Measurements from ENCODE around the gene PGAM5. TPM values are rescaled to one million over a fixed set of nuclear protein-coding genes. Genes with fewer than 3 reads are reported as not detected.

The PGAM5 gene
- total RNA-seq, 1 experiment from 2014 or later = 121 TPM

GRCh38 chr12:132713123-132713522, 2.5 kb downstream of the PGAM5 start:
- TF ChIP-seq CTCF (conservative IDR thresholded peaks at IDR 0.05; ENCODE audit: low read depth, low read length) = no peak
- no peak for TF ChIP-seq EZH2 (IDR thresholded peaks at IDR 0.05; ENCODE audit: borderline replicate concordance, low read depth, low read length, poor library complexity, severe bottlenecking)
- H3K36me3 ChIP-seq (ENCODE audit: insufficient read depth, low read length, poor library complexity, severe bottlenecking) = peaks cover 24% of the 10 kb centered on the region
- no peak overlapping the region for H3K4me3 ChIP-seq (ENCODE audit: low read depth, low read length, poor library complexity, severe bottlenecking)
- H3K9me3 ChIP-seq (ENCODE audit: low read depth, low read length, poor library complexity, severe bottlenecking) = no peaks in the 10 kb centered on the region
- H3K27me3 ChIP-seq (replicated peaks; ENCODE audit: insufficient read depth, low read depth, low read length, poor library complexity) = no peaks in the 10 kb centered on the region
- H3K4me1 ChIP-seq (ENCODE audit: insufficient read depth, low read length, poor library complexity, severe bottlenecking) = peaks cover 13% of the 10 kb centered on the region
- no peak overlapping the region for H3K27ac ChIP-seq (ENCODE audit: low read depth, low read length, poor library complexity, severe bottlenecking)
- POLR2A ChIA-PET (ENCODE audit: low non-redundant PET) = no interaction called here
- intact Hi-C loops (cut with micrococcal nuclease; ENCODE audit: unreplicated experiment) = no loop called here
- CTCF ChIA-PET = no interaction called here
- no peak for DNase-seq (ENCODE audit: low spot score)
- no TSS peak for BruUV-seq (replicated peaks)

GRCh38 chr12:132715874-132716273, 5.2 kb downstream of the PGAM5 start:
- TF ChIP-seq CTCF (conservative IDR thresholded peaks at IDR 0.05; ENCODE audit: low read depth, low read length) (no peak), EZH2 (IDR thresholded peaks at IDR 0.05; ENCODE audit: borderline replicate concordance, low read depth, low read length, poor library complexity, severe bottlenecking) (no peak)
- H3K4me3 ChIP-seq (ENCODE audit: low read depth, low read length, poor library complexity, severe bottlenecking) = no peak overlapping the region
- ChIA-PET POLR2A (ENCODE audit: low non-redundant PET) (no interaction called here), CTCF (no interaction called here)
- no TSS peak for BruUV-seq (replicated peaks)
- H3K9me3 ChIP-seq (ENCODE audit: low read depth, low read length, poor library complexity, severe bottlenecking) = no peaks in the 10 kb centered on the region
- no peak overlapping the region for H3K27ac ChIP-seq (ENCODE audit: low read depth, low read length, poor library complexity, severe bottlenecking)
- no peak for DNase-seq (ENCODE audit: low spot score)
- peaks cover 13% of the 10 kb centered on the region for H3K4me1 ChIP-seq (ENCODE audit: insufficient read depth, low read length, poor library complexity, severe bottlenecking)
- intact Hi-C loops (cut with micrococcal nuclease; ENCODE audit: unreplicated experiment) = no loop called here
- H3K27me3 ChIP-seq (replicated peaks; ENCODE audit: insufficient read depth, low read depth, low read length, poor library complexity) = no peaks in the 10 kb centered on the region
- H3K36me3 ChIP-seq (ENCODE audit: insufficient read depth, low read length, poor library complexity, severe bottlenecking) = peaks cover 42% of the 10 kb centered on the region

- BruUV-seq (replicated peaks) = no TSS peak
Measured at GRCh38 chr12:132716356-132716755, 5.7 kb downstream of the PGAM5 start.

More at GRCh38 chr12:132716356-132716755, 5.7 kb downstream of the PGAM5 start:
- Histone ChIP-seq H3K27me3 (replicated peaks; ENCODE audit: insufficient read depth, low read depth, low read length, poor library complexity) (no peaks in the 10 kb centered on the region), H3K4me3 (ENCODE audit: low read depth, low read length, poor library complexity, severe bottlenecking) (no peak overlapping the region), H3K4me1 (ENCODE audit: insufficient read depth, low read length, poor library complexity, severe bottlenecking) (peaks cover 13% of the 10 kb centered on the region), H3K9me3 (ENCODE audit: low read depth, low read length, poor library complexity, severe bottlenecking) (no peaks in the 10 kb centered on the region), H3K27ac (ENCODE audit: low read depth, low read length, poor library complexity, severe bottlenecking) (no peak overlapping the region), H3K36me3 (ENCODE audit: insufficient read depth, low read length, poor library complexity, severe bottlenecking) (peaks cover 47% of the 10 kb centered on the region)
- TF ChIP-seq EZH2 (IDR thresholded peaks at IDR 0.05; ENCODE audit: borderline replicate concordance, low read depth, low read length, poor library complexity, severe bottlenecking) = no peak
- TF ChIP-seq CTCF (conservative IDR thresholded peaks at IDR 0.05; ENCODE audit: low read depth, low read length) = no peak
- intact Hi-C loops (cut with micrococcal nuclease; ENCODE audit: unreplicated experiment) = no loop called here
- ChIA-PET CTCF (no interaction called here), POLR2A (ENCODE audit: low non-redundant PET) (no interaction called here)
- DNase-seq (ENCODE audit: low spot score) = no peak

Measured in A673 (cell line).